Measurements from ENCODE around the gene ZNF593. TPM values are rescaled to one million over a fixed set of nuclear protein-coding genes. Genes with fewer than 3 reads are reported as not detected.

Gene ZNF593
- total RNA-seq, result 18.5 and 27.1 TPM in 2 replicates

DNA sequence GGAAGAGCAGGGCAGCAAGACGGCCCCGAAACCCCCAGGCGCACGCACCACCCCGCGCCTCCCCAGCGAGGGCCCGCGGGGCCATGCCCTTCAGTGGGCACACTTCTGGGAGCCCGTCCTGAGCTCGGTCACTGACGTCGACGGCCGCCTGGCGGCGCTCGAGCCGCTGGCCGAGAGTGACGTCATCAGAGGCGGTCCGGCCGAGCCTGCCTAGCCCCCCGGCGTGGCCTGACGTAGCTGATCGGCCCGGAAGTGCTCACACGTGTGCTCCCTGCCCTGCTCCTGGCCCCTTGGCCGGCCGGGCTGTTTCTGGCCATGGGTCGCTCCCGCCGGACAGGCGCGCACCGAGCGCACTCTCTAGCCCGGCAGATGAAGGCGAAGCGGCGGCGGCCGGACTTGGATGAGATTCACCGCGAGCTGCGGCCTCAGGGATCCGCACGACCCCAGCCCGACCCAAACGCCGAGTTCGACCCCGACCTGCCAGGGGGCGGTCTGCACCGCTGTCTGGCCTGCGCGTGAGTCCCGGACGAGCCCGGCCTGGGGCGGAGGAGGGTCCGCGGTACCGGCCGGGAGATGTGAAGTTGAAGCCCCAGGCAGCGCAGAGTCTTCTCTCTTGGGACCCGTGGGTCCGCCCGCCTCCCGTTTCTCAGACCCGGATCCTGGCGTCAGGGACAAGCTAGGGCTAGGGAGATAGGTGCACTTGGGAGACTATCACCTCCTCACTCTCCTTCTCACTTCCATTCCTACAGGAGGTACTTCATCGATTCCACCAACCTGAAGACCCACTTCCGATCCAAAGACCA, at the start of gene ZNF593:
Gene ZNF593 (plus strand): TSS at position 240 of the 803 bp plus-strand sequence. CDS start 76 bp downstream, at position 316.

DNA sequence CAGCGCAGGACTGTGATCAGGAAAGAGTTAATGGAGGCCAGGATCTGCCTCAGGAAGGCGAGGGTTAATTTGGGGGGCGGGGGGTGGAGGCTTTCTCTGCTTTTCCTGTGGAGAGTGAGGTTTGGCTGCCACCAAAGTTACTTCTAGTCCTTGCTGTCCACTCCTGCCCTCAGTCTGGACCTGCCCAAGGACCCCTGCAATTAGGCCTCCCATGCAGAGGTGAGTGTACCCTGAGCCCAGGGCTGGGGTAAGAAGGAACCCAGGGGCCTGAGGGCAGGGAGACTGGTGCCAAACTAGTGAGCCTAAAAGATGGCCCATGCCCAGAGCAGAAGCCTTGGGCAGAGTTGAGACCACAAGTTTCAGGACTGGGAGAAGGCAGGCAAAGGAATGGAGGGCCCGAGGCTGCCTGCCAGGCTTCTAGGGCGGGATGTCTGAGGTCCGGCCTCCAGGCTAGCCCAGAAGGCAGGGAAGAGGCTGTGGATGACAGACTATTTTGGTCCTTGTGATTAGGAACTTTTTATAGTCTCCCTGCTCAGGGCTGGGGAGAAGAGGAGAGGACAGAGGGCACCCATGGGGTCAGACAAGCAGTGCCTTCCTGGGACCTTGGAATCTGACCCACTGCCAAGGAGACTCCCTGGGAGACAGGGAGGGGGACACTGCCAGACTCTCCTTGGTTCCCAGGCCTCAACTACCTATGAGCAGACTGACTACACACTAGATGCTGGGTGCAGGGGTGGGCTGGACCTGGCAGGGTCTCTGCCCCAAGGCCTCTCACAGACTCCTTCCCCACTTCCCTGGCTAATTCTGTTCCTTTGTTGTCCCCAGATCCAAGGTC, 10.6 kb upstream of the ZNF593 start, which contains the start of gene FAM110D:
Gene FAM110D (plus strand): TSS at position 172 of the 835 bp plus-strand sequence. CDS start 2,213 bp downstream, outside the sequence.

DNA sequence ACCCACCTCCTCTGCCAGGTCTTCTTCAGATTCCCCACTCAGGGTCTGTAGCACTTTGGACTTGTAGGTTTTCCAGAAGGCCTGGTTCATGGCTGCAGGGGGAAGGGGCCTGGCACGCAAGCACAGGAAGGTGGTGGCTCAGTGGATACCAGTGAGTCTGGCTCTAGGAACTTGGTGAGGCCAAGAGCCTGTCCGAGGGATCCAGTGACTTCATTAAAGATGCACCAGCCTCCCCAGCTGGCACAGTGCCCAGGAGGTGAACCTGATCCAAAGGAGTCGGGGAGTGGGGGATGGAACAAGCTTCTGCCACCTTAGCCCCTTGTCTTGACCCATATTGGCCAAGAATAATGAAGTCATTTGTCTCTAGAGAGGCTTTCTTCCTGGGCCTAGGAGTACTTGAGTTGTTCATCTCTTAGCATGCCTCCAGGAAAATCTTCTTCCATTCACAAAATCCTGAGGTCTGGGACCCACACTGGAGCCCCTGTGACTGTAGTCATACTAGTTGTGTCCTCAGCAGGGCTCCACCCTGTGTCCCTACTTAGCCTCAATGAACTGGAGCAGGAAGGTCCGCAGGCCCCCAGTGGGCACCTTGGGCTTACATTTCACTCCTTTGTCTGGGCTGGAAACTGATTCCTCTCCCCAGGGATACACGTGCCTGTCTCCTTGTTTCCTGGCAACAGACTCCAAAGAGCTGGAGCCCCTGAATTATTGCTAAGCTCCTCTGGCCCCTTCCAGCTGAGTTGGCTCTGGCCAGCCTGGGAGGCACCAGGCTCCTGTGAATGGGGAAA, 1.1 kb upstream of the ZNF593 start, which contains the start of gene C1orf232:
Gene C1orf232 (minus strand): TSS at position 554 of the 788 bp plus-strand sequence. CDS start 464 bp downstream, at position 90.

DNA sequence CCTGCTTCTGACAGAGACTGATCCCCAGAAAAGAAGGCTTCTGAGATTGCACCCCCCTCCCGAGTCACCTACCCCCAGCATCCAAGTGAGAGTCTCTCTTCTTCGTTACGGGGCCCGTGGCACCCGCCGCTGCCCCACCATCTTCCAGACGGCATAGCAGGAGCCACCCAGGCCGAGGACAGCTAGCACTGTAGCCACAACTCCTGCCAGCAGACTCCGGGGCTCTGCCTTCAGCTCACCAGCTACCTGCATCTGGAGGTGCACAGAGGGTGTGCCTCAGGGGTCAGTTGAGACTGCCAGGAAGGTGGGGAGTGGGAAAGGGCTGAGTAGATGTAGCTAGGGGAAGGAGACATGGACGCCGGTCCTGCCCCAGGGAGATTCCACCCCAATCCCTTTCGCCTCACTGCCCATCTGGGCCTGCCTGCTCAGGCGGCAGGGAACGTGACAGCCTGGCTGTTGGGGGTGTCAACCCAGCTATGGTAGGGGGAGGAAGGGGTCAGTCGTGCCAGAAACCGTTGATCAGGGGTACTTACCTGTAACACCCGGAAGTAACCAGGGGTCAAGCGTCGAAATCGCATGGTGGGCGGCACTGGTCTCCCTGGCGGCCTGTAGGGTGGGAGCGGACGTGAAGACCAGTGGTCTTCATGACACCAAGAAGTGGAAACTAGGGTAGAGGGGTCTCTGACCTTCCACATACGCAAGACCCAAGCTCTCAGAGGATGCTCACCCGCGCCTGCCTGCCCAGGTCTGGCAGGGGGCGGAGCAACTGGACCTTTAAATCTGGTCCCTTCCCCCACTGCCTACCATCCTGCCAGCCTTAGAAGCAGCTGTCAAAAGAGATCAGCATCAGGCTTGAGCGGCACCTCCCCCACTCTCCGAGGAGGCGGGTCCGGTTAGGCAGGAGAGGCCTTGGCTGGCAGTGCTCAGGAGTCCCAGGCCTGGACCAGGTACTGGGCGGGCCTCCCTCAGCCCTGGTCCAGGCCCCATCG, 1.7 kb downstream of the ZNF593 start, which contains the start of gene ZNF593OS:
Gene ZNF593OS (minus strand): TSS at position 749 of the 989 bp plus-strand sequence. CDS start 171 bp downstream, at position 578.

DNA sequence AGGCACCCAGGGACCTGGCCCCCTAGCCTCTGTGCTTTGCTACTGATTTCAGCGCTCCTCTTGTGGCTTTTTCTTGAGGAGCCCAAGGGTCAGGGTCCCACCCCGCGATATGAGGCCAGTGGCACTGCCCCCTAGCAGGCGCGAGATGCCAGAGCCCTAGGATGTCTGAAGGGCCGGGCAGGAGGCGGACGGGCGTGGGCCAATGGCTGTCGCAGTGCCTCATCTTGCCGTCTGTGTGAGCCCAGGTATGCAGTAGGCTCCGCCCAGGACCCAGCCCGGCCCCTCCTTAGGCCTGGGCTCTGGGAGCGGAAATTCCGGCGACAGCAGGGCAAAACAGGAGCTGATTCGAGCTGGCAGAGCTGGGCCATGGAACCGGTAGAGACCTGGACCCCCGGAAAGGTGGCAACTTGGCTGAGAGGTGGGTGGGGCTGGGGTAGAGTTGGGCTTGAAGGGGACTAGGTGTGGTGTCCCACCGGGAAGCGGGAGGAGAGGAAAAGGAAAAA, 7.5 kb downstream of the ZNF593 start, which contains the start of gene CNKSR1:
Gene CNKSR1 (plus strand): TSS at position 310 of the 503 bp plus-strand sequence. CDS start 57 bp downstream, at position 367.

DNA sequence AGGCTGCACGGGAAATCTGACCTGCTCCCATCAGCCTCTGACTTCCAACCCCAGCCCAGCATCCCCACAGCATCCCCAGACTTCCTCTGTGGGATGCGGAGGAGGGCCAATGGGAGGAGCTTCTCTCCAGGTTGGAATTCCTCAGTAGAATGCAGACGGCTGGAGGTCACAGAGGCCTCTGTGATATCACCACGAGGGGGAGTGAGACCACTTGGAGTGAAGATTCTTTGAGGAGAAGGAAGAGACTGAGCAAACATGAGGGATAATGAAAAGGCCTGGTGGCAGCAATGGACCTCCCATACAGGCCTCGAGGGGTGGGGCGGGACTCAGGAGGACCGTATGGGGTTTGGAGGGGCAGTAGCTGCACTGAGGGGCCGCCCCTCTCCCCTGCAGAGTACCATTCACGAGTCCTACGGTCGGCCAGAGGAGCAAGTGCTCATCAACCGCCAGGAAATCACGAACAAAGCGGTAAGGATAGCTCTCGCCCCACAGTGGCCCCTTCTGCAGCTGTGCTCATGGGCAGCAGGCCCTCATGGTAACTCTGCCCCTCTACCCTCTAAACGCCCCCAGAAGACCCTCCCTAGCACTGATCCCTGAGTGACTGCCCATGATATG, 20.8 kb downstream of the ZNF593 start, which contains the start of gene CATSPER4:
Gene CATSPER4 (plus strand): TSS at position 230 of the 615 bp plus-strand sequence. CDS start 26 bp downstream, at position 256.

Other genes with a start within 250 kb of the ZNF593 start
- 8.5 and 8.6 TPM in 2 replicates for gene PAFAH2, start 171.8 kb upstream of the ZNF593 start, total RNA-seq
- 0.06 and 0.13 TPM in 2 replicates for gene EXTL1, start 148.1 kb upstream of the ZNF593 start, total RNA-seq
- gene SLC30A2, start 123.8 kb upstream of the ZNF593 start, total RNA-seq, result not detected in 2 replicates
- gene TRIM63, start 102.3 kb upstream of the ZNF593 start, total RNA-seq, result under 0.01 TPM in 1 of 2 replicates, not detected in the other
- 4.7 and 5.4 TPM in 2 replicates for gene PDIK1L, start 58.1 kb upstream of the ZNF593 start, total RNA-seq
- gene FAM110D, start 10.8 kb upstream of the ZNF593 start, total RNA-seq, result under 0.01 and 0.06 TPM in 2 replicates
- gene C1orf232, start 945 bp upstream of the ZNF593 start, total RNA-seq, result not detected in 2 replicates
- gene ZNF593OS, start 1.9 kb downstream of the ZNF593 start, total RNA-seq, result 0.19 TPM in 1 of 2 replicates, not detected in the other
- 0.26 TPM in 1 of 2 replicates, not detected in the other for gene CNKSR1, start 7.6 kb downstream of the ZNF593 start, total RNA-seq
- gene CATSPER4, start 20.7 kb downstream of the ZNF593 start, total RNA-seq, result not detected in 2 replicates
- 6.2 and 7.7 TPM in 2 replicates for gene CEP85, start 64.3 kb downstream of the ZNF593 start, total RNA-seq
- 117 and 123 TPM in 2 replicates for gene SH3BGRL3, start 110.2 kb downstream of the ZNF593 start, total RNA-seq
- gene UBXN11, start 136.7 kb downstream of the ZNF593 start, total RNA-seq, result 4.8 and 5.3 TPM in 2 replicates
- gene CD52, start 148.1 kb downstream of the ZNF593 start, total RNA-seq, result not detected in 2 replicates
- gene CRYBG2, start 184.2 kb downstream of the ZNF593 start, total RNA-seq, result not detected in 2 replicates
- not detected in 2 replicates for gene ZNF683, start 202.8 kb downstream of the ZNF593 start, total RNA-seq
- not detected in 2 replicates for gene LIN28A, start 240.9 kb downstream of the ZNF593 start, total RNA-seq